ENCODE data around the gene WDR83. TPM values are rescaled to one million over a fixed set of nuclear protein-coding genes. Genes with fewer than 3 reads are reported as not detected.

Gene WDR83
- polyA plus RNA-seq, 2 of the 4 experiments (the other 2 are of a cell fraction): 4.8 to 11.4 TPM

DNA sequence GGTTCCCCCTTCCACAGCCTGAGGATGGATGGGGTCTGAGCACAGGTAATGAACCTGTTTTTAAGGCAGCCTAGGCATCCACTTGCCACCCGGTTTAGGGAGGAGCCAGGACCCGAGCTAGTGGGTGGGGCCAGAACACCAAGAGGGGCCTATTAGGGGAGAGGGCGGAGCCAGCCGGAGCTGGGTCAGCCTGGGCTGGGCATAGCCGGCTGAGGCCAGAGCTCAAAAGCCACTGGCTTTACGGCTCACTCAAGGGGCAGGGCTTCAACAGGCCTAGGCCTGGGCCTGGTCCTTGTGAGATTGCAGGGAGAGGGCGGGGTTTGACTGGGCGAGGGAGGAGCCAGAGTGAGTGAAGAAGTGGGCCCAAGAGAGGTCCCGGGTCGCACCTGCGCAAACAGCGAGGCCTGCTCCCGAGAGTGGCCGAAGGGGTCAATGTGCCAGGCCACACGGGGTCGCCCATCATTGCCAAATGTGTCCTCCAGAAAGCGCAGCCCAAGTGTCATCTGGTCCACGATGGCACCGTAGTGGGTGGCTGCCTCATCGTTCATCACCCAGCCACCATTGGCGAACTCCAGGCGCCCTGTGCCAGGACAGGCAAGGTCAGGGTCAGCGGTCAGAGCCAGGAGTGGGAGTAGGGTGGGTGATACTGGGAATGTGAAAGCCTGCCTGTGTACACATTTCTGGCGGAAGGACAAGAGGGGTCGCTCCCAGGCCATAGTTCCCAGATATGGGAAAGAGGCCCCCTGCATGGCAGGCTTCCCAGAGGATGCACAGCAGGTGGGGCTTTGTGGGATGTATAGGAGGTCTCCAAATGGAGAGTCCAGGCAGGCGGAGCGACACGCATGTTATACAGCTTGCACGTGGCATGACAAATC is 2.0 kb upstream of the WDR83 start:
- H3K4me1 ChIP-seq: peaks cover 6% of the 10 kb centered on the region
- TF ChIP-seq MYC (IDR thresholded peaks at IDR 0.05; ENCODE audit: borderline replicate concordance, low read length): no peak
- TF ChIP-seq, protein P1, sequence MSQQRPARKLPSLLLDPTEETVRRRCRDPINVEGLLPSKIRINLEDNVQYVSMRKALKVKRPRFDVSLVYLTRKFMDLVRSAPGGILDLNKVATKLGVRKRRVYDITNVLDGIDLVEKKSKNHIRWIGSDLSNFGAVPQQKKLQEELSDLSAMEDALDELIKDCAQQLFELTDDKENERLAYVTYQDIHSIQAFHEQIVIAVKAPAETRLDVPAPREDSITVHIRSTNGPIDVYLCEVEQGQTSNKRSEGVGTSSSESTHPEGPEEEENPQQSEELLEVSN (IDR thresholded peaks at IDR 0.05; ENCODE audit: borderline replicate concordance, low read depth): no peak
- no peak for TF ChIP-seq RCOR1 (IDR thresholded peaks at IDR 0.05; ENCODE audit: low read depth, low read length)
- TF ChIP-seq SMC3 (IDR thresholded peaks at IDR 0.05): no peak
- TF ChIP-seq HEYL (CRISPR knock-in tag; IDR thresholded peaks at IDR 0.05): no peak
- TF ChIP-seq SREBF2 (IDR thresholded peaks at IDR 0.05): no peak
- no peak for TF ChIP-seq FOSB (CRISPR knock-in tag; IDR thresholded peaks at IDR 0.05)
- FAIRE-seq (no peak), ATAC-seq (no peak), DNase-seq (ENCODE audit: low read depth in 1 of 2, low spot score in 1 of 2) (no peak)
- H3K4me2 ChIP-seq: no peak overlapping the region
- ChIA-PET POLR2A (no interaction called here), CTCF (no interaction called here)
- no peak overlapping the region for H3K4me3 ChIP-seq
- WGBS (ENCODE audit: missing lambda C conversion rate): 92% methylated on average over 18 of the region's 29 CpGs
- no peak overlapping the region for H3K27ac ChIP-seq
- H3K9me3 ChIP-seq: no peaks in the 10 kb centered on the region

DNA sequence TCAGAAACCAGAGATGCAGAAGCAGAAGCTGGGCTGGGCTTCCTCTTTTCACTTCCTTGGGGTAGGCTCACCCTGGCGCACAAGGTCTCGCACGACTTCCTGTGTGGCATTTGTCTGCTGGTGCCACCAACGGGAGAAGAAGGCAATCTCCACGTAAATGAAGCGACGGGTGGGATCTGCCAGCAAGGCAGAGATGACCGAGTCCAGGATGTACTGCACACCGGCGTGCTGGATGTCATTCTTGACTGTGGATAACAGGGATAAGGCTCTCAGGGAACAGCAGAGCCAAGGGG is 1.4 kb upstream of the WDR83 start:
- CTCF ChIA-PET: no interaction called here
- Histone ChIP-seq H3K4me3 (no peak overlapping the region), H3K4me2 (no peak overlapping the region), H3K27ac (no peak overlapping the region), H3K9me3 (no peaks in the 10 kb centered on the region), H3K4me1 (peaks cover 6% of the 10 kb centered on the region)
- 97% methylated on average over 10 of the region's 10 CpGs for WGBS (ENCODE audit: missing lambda C conversion rate)
- no peak for DNase-seq (ENCODE audit: low read depth in 1 of 2, low spot score in 1 of 2)
- POLR2A ChIA-PET: interaction anchor here (1.2 kb wide), 1 partner anchor 54 kb away, joined by 3 read pairs; the partner anchor contains the start of genes ZNF490 and ZNF791
- no peak for ATAC-seq
- no peak for FAIRE-seq
- TF ChIP-seq, protein P2, sequence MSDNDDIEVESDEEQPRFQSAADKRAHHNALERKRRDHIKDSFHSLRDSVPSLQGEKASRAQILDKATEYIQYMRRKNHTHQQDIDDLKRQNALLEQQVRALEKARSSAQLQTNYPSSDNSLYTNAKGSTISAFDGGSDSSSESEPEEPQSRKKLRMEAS (IDR thresholded peaks at IDR 0.05): no peak
- TF ChIP-seq RCOR1 (IDR thresholded peaks at IDR 0.05; ENCODE audit: low read depth, low read length) (no peak), POLR2AphosphoS2 (conservative IDR thresholded peaks at IDR 0.05; ENCODE audit: low read length) (no peak), ZFP36 (IDR thresholded peaks at IDR 0.05; ENCODE audit: borderline replicate concordance, partially characterized antibody) (no peak), MAZ (IDR thresholded peaks at IDR 0.05; ENCODE audit: borderline replicate concordance, low read depth, low read length) (no peak), KDM5A (IDR thresholded peaks at IDR 0.05) (no peak)

DNA sequence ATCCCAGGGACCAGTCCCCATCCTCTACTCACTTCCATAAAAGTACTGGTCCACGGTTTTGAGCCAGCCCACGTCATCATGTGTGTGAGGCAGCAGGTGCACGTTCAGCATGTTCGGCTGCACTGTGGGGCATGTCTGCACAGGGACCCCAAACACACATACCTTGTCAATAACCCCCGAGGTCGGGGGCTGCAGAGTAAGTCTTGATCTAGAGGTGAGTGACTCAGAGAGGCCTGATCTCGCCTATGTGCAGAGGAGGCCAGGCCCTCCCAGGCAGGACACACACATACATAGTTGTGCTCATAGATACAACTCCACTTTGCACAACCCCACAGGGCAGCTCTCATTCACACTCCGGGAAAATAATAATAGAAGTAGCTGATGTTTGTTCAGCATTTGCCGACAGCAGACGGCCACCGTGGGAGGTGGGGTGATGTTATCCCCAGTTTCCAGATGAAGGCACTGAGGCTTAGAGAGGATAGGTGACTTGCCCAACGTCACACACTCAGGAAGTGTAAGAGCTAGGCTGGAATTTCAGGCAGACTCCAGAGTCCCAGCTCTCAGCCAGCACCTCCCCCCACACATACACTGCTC is 839 bp upstream of the WDR83 start:
- DNase-seq (ENCODE audit: low read depth in 1 of 2, low spot score in 1 of 2) (no peak), ATAC-seq (peak in 1 of 2 experiments; percentile 2; a peak in 1 of 6 replicates), FAIRE-seq (no peak)
- TF ChIP-seq HOXB5 (CRISPR knock-in tag; IDR thresholded peaks at IDR 0.05) (no peak), HOXB13 (CRISPR knock-in tag; IDR thresholded peaks at IDR 0.05; ENCODE audit: low read depth) (no peak), RAD21 (conservative IDR thresholded peaks at IDR 0.05 in 1 of 2, IDR thresholded peaks at IDR 0.05 in 1 of 2) (no peak), NFE2L2 (conservative IDR thresholded peaks at IDR 0.05; ENCODE audit: low read length) (no peak)
- TF ChIP-seq, protein P3, sequence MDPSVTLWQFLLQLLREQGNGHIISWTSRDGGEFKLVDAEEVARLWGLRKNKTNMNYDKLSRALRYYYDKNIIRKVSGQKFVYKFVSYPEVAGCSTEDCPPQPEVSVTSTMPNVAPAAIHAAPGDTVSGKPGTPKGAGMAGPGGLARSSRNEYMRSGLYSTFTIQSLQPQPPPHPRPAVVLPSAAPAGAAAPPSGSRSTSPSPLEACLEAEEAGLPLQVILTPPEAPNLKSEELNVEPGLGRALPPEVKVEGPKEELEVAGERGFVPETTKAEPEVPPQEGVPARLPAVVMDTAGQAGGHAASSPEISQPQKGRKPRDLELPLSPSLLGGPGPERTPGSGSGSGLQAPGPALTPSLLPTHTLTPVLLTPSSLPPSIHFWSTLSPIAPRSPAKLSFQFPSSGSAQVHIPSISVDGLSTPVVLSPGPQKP (IDR thresholded peaks at IDR 0.05; ENCODE audit: low read depth, low read length): no peak
- TF ChIP-seq, protein P4, sequence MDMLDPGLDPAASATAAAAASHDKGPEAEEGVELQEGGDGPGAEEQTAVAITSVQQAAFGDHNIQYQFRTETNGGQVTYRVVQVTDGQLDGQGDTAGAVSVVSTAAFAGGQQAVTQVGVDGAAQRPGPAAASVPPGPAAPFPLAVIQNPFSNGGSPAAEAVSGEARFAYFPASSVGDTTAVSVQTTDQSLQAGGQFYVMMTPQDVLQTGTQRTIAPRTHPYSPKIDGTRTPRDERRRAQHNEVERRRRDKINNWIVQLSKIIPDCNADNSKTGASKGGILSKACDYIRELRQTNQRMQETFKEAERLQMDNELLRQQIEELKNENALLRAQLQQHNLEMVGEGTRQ (IDR thresholded peaks at IDR 0.05): no peak
- CTCF ChIA-PET: interaction anchor here (0.6 to 1.3 kb wide), 3 partner anchors 11 to 412 kb away, joined by 3 to 6 read pairs (median 4); no protein-coding TSS in a partner anchor
- Histone ChIP-seq H3K27ac (peak overlapping the region; percentile 82 to 86; a peak in 5 of 6 replicates), H3K4me1 (peaks cover 10% of the 10 kb centered on the region), H3K4me3 (peak overlapping the region; percentile 90), H3K9me3 (no peaks in the 10 kb centered on the region), H3K4me2 (peak overlapping the region; percentile 97)
- POLR2A ChIA-PET: interaction anchor here (0.5 to 1.2 kb wide), 5 partner anchors 10 to 55 kb away, joined by 3 to 5 read pairs (median 3); partner anchors contain the start of genes DHPS, ZNF490 and ZNF791
- WGBS (ENCODE audit: missing lambda C conversion rate): 52% methylated on average over 12 of the region's 12 CpGs
